HepG2 (cell line): ENCODE results near the gene MARCHF9. TPM values are rescaled to one million over a fixed set of nuclear protein-coding genes. Genes with fewer than 3 reads are reported as not detected.

Experiments
- FIP1L1 ChIP-seq: fragments of 200-400 bp; formaldehyde crosslinking; IDR thresholded peaks from 2 replicates; pipeline ENCODE4 v1.6.1; 2018; ENCODE audit warnings: low read depth, mild to moderate bottlenecking, low read length, moderate library complexity, borderline replicate concordance; ENCODE audit not compliant: insufficient read depth
- FOXO1 ChIP-seq: sonication (generic); formaldehyde crosslinking; IDR thresholded peaks from 2 replicates; pipeline ENCODE4 v1.4.0; 2020; ENCODE audit warnings: missing genetic modification reagents
- KLF11 ChIP-seq: IDR thresholded peaks from 2 replicates; pipeline ENCODE4 v1.6.1; 2016; ENCODE audit warnings: missing compliant biosample characterization
- MXD4 ChIP-seq: IDR thresholded peaks from 2 replicates; pipeline ENCODE4 v1.6.1; 2016; ENCODE audit warnings: mild to moderate bottlenecking, missing biosample characterization, missing genetic modification reagents
- MYPOP ChIP-seq: sonication (generic); formaldehyde crosslinking; IDR thresholded peaks from 2 replicates; pipeline ENCODE4 v1.8.1; 2023; ENCODE audit warnings: mild to moderate bottlenecking, moderate library complexity, missing genetic modification reagents
- PRDM15 ChIP-seq: sonication (generic); formaldehyde crosslinking; IDR thresholded peaks from 2 replicates; pipeline ENCODE4 v1.4.0; 2020; ENCODE audit warnings: missing genetic modification reagents
- REST ChIP-seq, 2 experiments: IDR thresholded peaks; 2 replicates each; pipeline ENCODE4 v1.6.1; 2011 to 2012; ENCODE audit warnings: low read length in 2 of 2, borderline replicate concordance in 1 of 2, low read depth in 1 of 2, mild to moderate bottlenecking in 1 of 2, moderate library complexity in 1 of 2
- WIZ ChIP-seq: sonication (generic); formaldehyde crosslinking; IDR thresholded peaks from 2 replicates; pipeline ENCODE4 v1.5.1; 2020; ENCODE audit warnings: mild to moderate bottlenecking, missing genetic modification reagents
- ZBED4 ChIP-seq: sonication (generic); formaldehyde crosslinking; IDR thresholded peaks from 2 replicates; pipeline ENCODE4 v1.4.0; 2020; ENCODE audit warnings: missing genetic modification reagents, borderline replicate concordance
- ZBTB7A ChIP-seq: sonication (generic); formaldehyde crosslinking; IDR thresholded peaks from 2 replicates; pipeline ENCODE4 v1.8.0; 2022; ENCODE audit warnings: mild to moderate bottlenecking, missing genetic modification reagents
- ZC3H13 ChIP-seq: sonication (generic); formaldehyde crosslinking; IDR thresholded peaks from 2 replicates; pipeline ENCODE4 v1.8.1; 2023; ENCODE audit warnings: mild to moderate bottlenecking, missing genetic modification reagents, moderate library complexity
- ZFP36L1 ChIP-seq: sonication (generic); formaldehyde crosslinking; IDR thresholded peaks from 2 replicates; pipeline ENCODE4 v1.8.0; 2022; ENCODE audit warnings: mild to moderate bottlenecking, missing genetic modification reagents, moderate library complexity
- ZFP41 ChIP-seq: sonication (generic); formaldehyde crosslinking; IDR thresholded peaks from 2 replicates; pipeline ENCODE4 v1.4.0; 2020; ENCODE audit warnings: mild to moderate bottlenecking, missing genetic modification reagents, borderline replicate concordance
- ZNF235 ChIP-seq: sonication (generic); formaldehyde crosslinking; IDR thresholded peaks from 2 replicates; pipeline ENCODE4 v1.8.1; 2023; ENCODE audit warnings: mild to moderate bottlenecking, missing genetic modification reagents, borderline replicate concordance
- ZNF34 ChIP-seq: sonication (generic); formaldehyde crosslinking; IDR thresholded peaks from 2 replicates; pipeline ENCODE4 v1.4.0; 2020; ENCODE audit warnings: mild to moderate bottlenecking, missing genetic modification reagents, borderline replicate concordance
- polyA plus RNA-seq, 8 experiments: library from polyadenylated mRNA; depleted of rRNA in 3 of 8; stranded (reverse) in 7 of 8; unstranded in 1 of 8; fragments of >200 nt; fragmentation: Illumina TruSeq in 4 of 8; extraction: Trizol in 4 of 8; gene quantifications; 2 replicates each; pipeline versions ENCODE4 v1.2.1 to v1.2.3, GENCODE V29; 2011 to 2016; ENCODE audit warnings: low read depth in 4 of 8, missing spikeins in 1 of 8, mixed read lengths in 1 of 8; ENCODE audit not compliant: insufficient read depth in 1 of 8
- total RNA-seq, 5 experiments: library from RNA; depleted of rRNA; stranded (reverse); fragments of >200 nt; fragmentation: Illumina TruSeq; extraction: Trizol; gene quantifications; 2 replicates each; pipeline ENCODE4 v1.2.3, GENCODE V29; 2016; ENCODE audit warnings: low read depth in 1 of 5

The MARCHF9 gene
- total and polyA plus RNA-seq, 2 of the 13 experiments (the other 11 are each of a cell fraction or from before 2014, with no cell fraction given) = 5.7 to 9.6 TPM

- TF ChIP-seq PRDM15 = no peak
- TF ChIP-seq MXD4 (CRISPR knock-in tag) = peak; percentile 93
- TF ChIP-seq WIZ (CRISPR knock-in tag) = peak; percentile 78
- TF ChIP-seq ZBED4 (CRISPR knock-in tag) = 0 out of 2 replicates have a peak, but pooled peaks have one; percentile 69
- 0 out of 2 replicates have a peak, but pooled peaks have one; percentile 39 for TF ChIP-seq ZBTB7A
- 0 out of 2 replicates have a peak, but pooled peaks have one; percentile 48 for TF ChIP-seq ZC3H13 (CRISPR knock-in tag)
- no peak for TF ChIP-seq ZFP41
- TF ChIP-seq FOXO1 (CRISPR knock-in tag) = peak; percentile 94
- TF ChIP-seq ZFP36L1 (CRISPR knock-in tag) = peak; percentile 89
- peak; percentile 35; the same call in 1 of the 2 replicates for TF ChIP-seq ZNF34 (CRISPR knock-in tag)
- TF ChIP-seq KLF11 (CRISPR knock-in tag) = peak; percentile 56; the same call in 1 of the 2 replicates
- peak; percentile 66; the same call in 1 of the 2 replicates for TF ChIP-seq ZNF235 (CRISPR knock-in tag)
- peak; percentile 71 for TF ChIP-seq MYPOP (CRISPR knock-in tag)
- peak in 1 of 2 experiments; percentile 78; a peak in 2 of 4 replicates for TF ChIP-seq REST (IDR thresholded peaks at IDR 0.05; ENCODE audit: borderline replicate concordance in 1 of 2, low read depth in 1 of 2, low read length in 2 of 2)
- no peak for TF ChIP-seq FIP1L1
Measured at GRCh38 chr12:57782608-57783465, 27.9 kb downstream of the MARCHF9 start, which contains the start of gene TSFM (continued).
